Mesenteric fat pad (tissue), 1 donor: Measurements from ENCODE around the gene PDZD4. TPM values are rescaled to one million over a fixed set of nuclear protein-coding genes. Genes with fewer than 3 reads are reported as not detected.

Experiments used
- DNase-seq: peaks from one replicate; pipeline ENCODE4 v3.0.0-alpha.2; 2020; ENCODE audit warnings: low spot score
- long read RNA-seq: library from polyadenylated mRNA; unstranded; transcript quantifications from one replicate; pipeline ENCODE4 v2.0.0, GENCODE V29; 2020
- total RNA-seq: library from RNA; stranded (reverse); fragmentation: NEBNext Ultra II Directional; extraction: Animal tissue kit (Norgen Biotek cat#: 25700); gene quantifications from one replicate; pipeline ENCODE4 v1.2.1, GENCODE V29; 2021
- donor health status: DM: yes; HTN: yes; CAD: no.

The PDZD4 gene
- 2.5 TPM for total RNA-seq
- long read RNA-seq: 0 reads

- no peak for DNase-seq
Measured at GRCh38 chrX:153829799-153830639, at the start of gene PDZD4. Gene PDZD4 (minus strand): TSS chrX:153830544. CDS start chrX:153830298, 246 bp downstream.

GRCh38 chrX:153879741-153880439 lies 49.5 kb upstream of the PDZD4 start:
- no peak for DNase-seq

- no peak for DNase-seq
Measured at GRCh38 chrX:153878969-153879653, 48.8 kb upstream of the PDZD4 start.

- DNase-seq: no peak
Measured at GRCh38 chrX:153878345-153878744, 48.0 kb upstream of the PDZD4 start.

- DNase-seq: no peak
Measured at GRCh38 chrX:153877571-153878261, 47.4 kb upstream of the PDZD4 start.

GRCh38 chrX:153876112-153876491 lies 45.8 kb upstream of the PDZD4 start:
- no peak for DNase-seq

- DNase-seq: no peak
Measured at GRCh38 chrX:153875391-153876111, 45.2 kb upstream of the PDZD4 start.

- DNase-seq: no peak
Measured at GRCh38 chrX:153874366-153875125, 44.2 kb upstream of the PDZD4 start.

- no peak for DNase-seq
Measured at GRCh38 chrX:153874085-153874365, 43.7 kb upstream of the PDZD4 start.

- DNase-seq: no peak
Measured at GRCh38 chrX:153873282-153874084, 43.1 kb upstream of the PDZD4 start.

GRCh38 chrX:153871946-153872878 lies 41.9 kb upstream of the PDZD4 start:
- DNase-seq: no peak

- no peak for DNase-seq
Measured at GRCh38 chrX:153871451-153871850, 41.1 kb upstream of the PDZD4 start.

- no peak for DNase-seq
Measured at GRCh38 chrX:153870791-153871360, 40.5 kb upstream of the PDZD4 start.

- no peak for DNase-seq
Measured at GRCh38 chrX:153870288-153870690, 39.9 kb upstream of the PDZD4 start.

- DNase-seq: no peak
Measured at GRCh38 chrX:153869473-153870287, 39.3 kb upstream of the PDZD4 start.

- DNase-seq: no peak
Measured at GRCh38 chrX:153868576-153869472, 38.5 kb upstream of the PDZD4 start.
